Left forelimb (tissue), 1 donor: ENCODE measurements around the gene AUTS2.
"Not testable (repeated sequence)": the region's sequence is repeated elsewhere in the genome, so short reads cannot be mapped to it uniquely, and the experiment has no call there.

ENCODE experiments used
- DNase-seq: peaks from one replicate; pipeline ENCODE4 v3.0.0-alpha.2; 2018; ENCODE audit warnings: low spot score

The AUTS2 gene

GRCh38 chr7:70630818-70631457, 1032.7 kb downstream of the AUTS2 start:
- DNase-seq = peak; percentile 81

DNA sequence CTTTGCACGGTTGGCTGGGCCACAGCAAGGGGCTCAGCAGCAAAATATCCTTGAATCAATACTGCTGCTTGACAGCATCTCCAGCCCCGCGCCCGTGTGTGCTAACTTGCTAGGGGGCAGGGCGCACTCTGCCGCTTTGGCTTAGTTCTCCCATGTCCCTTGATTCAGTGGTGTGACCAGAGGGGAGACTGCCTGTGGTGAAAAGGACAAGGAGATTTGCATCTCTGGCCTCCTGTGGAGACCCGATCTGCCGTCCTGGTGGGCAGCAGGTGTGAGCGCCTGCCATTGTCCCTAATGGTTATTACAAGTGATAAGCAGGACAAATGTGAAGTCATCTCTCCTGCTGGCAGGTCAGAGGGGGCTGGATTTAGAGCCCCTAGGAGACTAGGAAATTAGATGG, 1033.4 kb downstream of the AUTS2 start:
- no peak for DNase-seq

DNA sequence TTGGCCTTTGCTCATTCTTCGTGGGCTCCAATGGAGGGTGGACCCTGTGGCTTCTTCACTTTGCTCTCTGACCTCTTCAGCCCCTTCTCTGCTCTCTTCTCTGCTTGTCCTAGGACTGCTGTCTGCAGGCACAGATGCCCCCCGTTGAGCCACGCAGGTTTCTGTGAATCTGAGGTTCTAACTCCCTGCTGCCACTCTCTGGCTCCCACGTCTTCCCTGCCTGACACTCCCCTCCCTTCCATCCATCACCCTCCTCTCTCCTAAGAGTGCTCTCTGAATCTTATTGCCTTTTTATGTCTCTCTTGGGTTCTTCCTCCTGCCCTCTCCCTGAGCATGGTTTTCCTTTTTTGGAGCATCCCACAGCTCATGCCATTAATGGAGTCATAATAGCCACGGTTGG, 1034.1 kb downstream of the AUTS2 start:
- DNase-seq = no peak

GRCh38 chr7:70634071-70634470, 1035.8 kb downstream of the AUTS2 start:
- DNase-seq = no peak

DNA sequence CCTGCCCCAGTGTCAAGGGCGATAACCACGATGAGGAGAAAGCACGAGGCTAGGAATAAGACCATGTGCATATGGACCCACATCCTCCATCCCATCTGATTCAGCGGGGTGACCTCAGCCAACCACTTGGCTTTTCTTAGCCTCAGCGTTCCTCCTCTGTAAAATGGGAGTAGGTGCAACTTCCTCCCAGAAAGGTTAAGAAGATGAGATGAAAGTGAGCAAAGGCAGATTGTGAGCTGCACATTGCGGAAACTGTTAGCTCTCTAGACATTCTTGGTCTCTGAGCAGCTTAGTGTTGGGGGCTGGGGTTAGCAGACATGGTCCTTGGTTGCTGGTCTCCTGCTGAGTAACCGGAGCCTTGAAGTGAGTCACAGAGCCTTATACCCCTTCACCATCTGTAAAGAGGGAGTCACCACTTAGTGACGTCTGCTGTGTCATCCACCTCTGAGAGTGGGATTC, 1036.4 kb downstream of the AUTS2 start:
- no peak for DNase-seq

- DNase-seq = no peak
Measured at GRCh38 chr7:70635633-70636032, 1037.4 kb downstream of the AUTS2 start.

DNA sequence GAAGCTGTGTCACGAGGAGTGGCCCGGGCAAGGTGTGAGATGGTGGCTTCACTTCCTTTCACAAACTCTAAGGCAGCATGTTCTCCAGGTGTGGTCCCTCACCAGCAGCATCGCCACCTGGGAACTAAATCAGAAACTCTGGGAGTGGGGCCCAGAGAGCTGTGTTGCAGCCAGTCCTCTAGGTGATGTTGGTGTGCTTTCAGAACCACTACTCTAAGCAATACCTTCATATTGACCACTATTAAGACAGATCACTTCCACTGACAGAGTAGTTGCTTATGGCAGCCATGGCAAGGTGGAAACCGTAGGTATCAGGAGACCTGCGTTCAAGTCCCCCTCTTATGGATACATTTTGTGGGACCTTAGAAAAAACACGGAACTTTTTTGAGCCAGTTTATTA, 1037.9 kb downstream of the AUTS2 start:
- no peak for DNase-seq

DNA sequence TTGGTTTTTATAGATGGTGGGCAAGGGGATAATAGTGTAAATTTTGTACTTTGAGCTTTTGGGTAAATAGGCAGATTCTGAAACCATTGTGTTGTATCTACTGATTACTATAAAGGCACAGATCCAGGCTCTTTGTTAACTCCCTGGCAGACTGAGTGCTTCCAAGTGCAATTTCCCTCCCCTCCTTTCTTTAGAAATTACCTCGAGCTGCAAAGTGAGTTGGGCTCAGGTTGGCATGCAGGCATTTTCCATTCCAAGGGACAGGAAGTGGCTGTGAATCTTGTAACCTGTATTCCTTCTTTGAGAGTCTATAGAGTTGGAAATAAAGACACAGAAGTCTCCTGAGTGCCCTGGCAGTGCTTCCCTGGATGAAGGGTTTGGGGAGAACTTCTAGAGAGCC, 1039.5 kb downstream of the AUTS2 start:
- no peak for DNase-seq

DNA sequence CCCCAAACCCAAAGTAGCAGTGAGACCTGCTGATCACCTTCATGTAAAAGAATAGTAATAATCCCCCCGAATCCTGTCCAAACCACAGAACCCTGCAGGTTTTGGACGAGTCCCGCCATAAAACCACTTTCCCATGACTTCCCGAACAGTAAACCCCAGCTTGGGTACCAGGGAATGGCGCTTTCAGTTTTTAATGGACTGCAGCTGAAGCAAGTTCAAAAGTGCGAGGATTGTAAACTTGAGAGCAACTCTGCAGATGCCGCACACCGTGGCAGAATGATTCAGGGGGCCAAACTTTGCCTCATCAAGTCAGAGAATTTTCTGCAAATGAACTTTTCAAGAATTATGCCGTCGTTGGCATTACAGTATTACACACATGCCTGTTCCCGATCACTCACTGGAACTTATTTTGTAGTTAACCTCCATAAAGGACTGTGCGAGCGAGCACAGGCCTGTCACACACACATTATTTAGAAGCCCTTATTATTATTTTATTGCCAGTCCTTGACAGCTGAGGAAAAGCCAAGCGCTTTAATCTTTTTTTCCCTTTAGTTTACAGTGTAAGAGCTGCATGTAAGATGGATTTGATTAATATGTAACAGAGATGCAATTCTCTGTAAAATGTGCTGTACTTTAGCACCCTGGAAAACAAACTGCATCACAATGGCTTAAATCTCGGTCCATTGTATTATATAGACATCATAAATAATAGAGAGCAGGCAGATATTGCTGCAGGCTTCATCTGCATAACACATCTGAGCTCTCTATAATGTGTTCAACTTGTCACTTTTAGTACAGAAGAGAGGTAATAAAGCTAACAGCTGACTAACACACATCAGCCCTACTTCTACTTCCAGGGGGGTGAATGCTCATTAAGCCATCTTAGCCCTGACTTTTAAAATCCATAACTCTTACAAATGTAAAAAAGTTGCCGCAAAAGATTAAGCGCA, 1040.2 kb downstream of the AUTS2 start:
- no peak for DNase-seq

DNA sequence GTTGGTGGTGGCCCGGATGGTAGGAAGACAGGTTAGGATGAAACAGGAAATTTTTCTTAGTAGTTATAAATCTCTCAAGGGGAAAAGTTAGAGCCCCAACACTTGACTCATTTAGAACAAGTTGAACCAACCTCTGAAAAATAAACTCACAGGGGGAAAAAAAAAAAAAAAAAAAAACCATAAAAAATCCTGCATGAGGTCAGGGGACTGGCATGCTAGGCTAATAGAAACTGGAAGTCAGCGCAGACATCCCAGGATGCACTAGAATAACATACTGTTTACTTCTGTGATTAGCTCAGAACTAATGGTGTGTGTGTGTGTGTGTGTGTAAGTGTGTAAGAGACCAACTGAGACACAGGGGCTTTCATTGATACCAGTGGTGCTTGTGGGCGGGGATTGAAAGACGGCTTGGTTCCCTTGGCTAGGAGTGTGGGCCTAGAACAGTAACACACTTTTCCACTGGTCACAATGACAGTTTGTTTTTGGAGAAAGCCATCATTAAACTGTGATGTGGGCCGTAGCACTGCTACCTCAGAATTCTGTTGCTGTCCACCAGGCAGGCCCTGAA, 1042.1 kb downstream of the AUTS2 start:
- no peak for DNase-seq

DNA sequence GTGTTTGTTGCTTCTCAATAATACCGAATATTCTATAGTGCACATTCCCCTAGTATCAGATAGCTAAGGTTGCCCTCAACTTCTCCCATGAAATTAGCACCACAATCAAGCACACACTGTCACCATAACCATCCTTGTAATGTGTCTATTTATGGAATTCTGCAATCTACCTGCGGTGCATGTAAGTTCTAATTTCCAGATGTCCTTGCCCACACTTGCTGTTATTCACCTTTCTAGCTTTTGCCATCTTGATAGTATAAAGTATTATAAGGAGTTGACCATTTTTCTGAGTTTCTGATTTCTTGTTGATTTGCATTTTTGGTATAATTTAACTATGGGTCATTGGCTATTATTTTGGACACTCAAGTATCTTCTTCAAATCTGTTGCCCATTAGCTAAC, 1043.6 kb downstream of the AUTS2 start:
- no peak for DNase-seq

GRCh38 chr7:70645279-70645678, 1047.0 kb downstream of the AUTS2 start:
- DNase-seq = no peak

GRCh38 chr7:70645876-70646351, 1047.6 kb downstream of the AUTS2 start:
- no peak for DNase-seq

DNA sequence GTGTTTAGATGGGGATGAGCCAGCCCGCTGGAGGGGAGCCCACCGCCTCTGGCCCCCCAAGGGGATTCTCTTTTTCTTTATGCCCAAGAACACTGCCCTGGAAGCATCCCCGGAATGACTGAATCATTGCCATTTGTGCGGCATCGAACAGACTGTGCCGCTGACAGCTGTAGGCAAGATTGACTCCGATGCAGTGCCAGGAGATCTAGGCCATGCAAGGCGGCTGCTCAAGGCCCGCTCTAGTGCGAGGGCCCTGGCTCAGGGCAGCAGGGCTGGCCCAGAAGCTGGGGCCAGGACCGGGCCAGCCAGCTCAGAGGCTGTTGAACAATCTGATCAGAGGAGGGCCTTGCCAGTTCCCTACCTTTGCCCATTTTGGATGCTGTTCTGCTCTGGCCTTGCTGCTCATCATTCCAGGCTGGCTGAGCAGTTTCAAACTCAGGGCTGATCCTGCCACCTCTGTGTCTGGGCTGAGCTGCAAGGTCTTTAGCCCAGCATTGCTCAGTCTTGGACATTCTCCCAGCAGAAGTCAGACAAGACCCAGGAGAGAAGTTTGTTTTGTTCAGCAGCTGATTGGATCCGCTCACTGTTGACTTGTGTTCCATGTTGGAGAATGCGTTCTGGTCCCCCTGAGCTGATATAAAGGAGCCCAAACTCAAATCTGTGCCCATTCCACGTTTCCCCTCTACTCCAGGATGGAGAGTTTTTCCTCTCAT, 1048.4 kb downstream of the AUTS2 start:
- no peak for DNase-seq

DNA sequence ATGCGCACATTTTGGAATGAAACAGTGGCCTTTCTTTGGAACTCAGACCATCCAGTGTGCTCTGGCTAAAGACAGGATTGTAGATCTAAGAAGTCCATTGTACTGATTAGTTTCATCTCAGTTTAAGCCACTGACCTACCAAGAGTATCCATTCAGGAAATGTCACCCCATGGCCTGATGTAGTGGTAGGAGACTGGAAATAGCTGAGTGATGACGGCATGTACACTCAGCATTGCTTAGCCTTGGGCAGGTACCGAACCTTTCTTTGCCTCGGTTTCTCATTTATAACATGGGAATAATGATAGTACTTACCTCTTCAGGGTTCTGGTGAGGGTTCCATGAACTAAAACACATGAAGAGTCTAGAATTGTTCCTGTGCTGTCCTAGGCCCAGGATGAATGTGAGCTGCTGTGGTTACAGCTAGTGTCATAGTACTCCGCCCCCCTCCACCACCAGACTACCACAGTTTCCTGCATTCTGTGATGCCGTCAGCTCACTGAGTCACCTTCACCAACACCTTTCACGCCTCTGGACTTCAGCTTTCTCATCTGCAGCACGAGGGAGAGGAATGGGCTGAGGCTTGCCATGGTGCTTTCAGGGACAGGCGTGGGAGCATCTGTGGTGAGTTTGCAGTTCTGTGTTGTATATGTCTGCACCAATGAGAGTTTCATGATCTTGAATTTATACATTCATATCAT, 1049.7 kb downstream of the AUTS2 start:
- no peak for DNase-seq

DNA sequence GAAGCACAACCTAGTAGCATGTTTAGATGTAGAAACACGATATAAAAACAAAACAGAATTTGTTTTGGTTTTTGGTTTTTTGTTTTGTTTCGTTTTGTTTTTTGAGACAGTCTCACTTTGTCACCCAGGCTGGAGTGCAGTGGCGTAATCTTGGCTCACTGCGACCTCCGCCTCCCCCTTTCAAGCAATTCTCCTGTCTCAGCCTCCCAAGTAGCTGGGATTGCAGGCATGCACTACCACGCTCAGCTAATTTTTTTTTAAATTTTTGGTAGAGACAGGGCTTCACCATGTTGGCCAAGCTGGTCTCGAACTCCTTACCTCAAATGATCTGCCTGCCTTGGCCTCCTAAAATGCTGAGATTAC, 1050.2 kb downstream of the AUTS2 start:
- DNase-seq = not testable (repeated sequence)

DNA sequence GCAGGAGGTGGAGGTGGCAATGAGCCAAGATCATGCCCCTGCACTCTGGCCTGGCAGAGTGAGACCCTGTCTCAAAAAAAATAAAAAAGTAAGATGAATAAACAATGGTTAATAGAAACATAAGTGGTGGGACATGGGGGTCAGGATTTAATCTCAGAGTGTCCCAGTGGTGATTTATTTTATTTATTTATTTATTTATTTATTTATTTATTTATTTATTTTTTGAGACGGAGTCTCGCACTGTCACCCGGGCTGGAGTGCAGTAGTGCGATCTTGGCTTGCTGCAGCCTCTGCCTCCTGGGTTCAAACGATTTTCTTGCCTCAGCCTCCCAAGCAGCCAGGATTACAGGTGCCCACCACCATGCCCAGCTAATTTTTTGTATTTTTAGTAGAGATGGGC, 1051.0 kb downstream of the AUTS2 start:
- no peak for DNase-seq

DNA sequence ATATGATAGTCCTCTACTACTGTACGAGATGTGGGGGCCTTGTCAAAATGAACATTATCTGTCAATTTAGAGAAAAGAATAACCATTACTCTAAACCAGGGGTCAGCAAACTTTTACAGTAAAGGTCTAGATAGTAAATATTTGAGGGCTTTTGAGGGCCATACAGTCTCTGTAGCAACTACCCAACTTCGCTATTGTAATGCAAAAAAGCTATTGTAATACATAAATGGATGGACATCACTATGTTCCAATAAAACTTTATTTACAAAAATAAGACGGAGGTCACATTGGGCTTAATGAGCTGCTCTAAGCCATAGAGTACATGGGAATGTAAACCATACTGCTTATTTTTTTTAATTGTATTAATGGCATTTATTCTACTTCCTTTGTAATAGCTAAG, 1055.9 kb downstream of the AUTS2 start:
- no peak for DNase-seq

DNA sequence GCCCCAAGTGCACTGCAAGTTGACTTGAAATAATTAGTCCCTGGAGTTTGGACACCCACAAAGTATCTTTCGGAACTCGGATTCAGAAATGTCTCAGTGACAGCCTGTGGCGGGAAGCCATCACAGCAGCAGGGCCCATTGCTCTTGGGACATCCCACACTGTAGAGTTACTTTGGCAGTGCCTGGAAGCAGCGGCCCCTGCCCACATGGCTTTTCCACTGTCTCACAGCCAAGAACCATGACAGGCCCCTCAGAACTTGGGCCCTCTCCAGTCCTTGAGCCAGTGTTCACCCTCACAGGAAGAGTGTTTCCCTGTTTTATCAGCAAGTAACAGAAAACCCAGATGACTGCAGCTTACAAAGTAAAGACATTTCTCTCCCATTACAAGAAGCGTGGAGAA, 1056.7 kb downstream of the AUTS2 start:
- no peak for DNase-seq

GRCh38 chr7:70655694-70656093, 1057.4 kb downstream of the AUTS2 start:
- DNase-seq = no peak

DNA sequence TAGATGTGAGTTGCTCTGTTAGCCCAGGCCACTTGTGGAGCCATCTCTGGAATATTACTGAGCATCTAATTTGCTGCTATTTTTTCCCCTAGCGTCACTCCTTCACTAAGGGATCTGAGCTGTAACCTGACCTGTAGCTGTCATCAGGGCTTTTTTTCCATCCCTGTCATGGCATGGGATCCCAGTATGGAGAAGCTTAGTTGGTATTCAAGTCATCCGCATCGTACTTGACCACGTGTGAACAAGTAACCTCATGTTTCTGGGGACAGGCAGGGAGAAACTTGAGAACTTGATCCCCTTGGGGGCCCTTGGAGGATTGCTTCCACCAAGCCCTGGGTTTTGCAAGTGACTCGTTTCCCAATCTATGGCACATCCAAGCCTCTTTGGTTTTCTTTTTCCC, 1059.3 kb downstream of the AUTS2 start:
- no peak for DNase-seq
